ENCODE measurements around the gene GATAD1.

Gene GATAD1

DNA sequence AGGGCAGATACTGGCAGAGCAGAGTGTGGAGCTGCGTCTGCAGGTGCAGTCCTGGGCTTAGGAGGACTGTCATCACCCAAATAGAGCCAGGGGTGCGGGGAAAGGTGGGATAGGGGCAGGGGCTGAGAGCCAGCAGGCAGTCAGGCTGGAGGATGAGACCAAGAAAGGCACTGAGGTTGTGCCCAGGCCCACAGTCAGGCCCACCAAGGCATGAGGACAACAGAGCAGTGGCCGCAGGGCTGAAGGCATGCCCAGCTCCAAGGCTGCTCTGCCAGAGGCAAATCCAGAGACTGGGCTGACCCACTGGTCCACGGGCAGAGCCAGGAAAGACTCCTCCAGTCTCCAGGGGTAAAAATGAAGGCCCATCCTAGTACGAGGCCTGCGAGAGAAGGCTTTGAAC lies 24.4 kb upstream of the GATAD1 start:
- H3K4me3 ChIP-seq (ENCODE audit: low read depth, low read length): no peak overlapping the region
- DNase-seq (ENCODE audit: low read depth): no peak
- TF ChIP-seq, protein P1, sequence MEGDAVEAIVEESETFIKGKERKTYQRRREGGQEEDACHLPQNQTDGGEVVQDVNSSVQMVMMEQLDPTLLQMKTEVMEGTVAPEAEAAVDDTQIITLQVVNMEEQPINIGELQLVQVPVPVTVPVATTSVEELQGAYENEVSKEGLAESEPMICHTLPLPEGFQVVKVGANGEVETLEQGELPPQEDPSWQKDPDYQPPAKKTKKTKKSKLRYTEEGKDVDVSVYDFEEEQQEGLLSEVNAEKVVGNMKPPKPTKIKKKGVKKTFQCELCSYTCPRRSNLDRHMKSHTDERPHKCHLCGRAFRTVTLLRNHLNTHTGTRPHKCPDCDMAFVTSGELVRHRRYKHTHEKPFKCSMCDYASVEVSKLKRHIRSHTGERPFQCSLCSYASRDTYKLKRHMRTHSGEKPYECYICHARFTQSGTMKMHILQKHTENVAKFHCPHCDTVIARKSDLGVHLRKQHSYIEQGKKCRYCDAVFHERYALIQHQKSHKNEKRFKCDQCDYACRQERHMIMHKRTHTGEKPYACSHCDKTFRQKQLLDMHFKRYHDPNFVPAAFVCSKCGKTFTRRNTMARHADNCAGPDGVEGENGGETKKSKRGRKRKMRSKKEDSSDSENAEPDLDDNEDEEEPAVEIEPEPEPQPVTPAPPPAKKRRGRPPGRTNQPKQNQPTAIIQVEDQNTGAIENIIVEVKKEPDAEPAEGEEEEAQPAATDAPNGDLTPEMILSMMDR (conservative IDR thresholded peaks at IDR 0.05; ENCODE audit: low read depth, low read length): no peak

DNA sequence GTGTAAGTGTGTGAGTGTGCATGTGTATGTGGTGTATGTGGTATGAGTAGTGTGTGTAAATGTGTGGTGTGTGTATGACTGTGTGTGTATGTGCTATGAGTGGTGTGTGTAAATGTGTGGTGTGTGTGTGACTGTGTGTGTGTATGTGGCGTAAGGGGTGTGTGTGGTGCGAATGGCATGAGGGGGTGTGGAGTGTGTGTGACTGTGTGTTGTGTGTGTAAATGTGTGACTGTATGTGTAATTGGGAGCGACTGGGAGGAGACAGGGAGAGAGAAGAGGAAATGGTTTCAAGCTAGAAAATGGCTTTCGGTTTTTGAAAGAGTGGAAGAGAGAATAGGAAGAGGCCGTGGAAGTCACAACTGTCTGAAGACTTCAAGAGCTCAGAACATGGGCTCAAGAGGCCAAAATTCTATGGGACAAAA lies 23.6 kb upstream of the GATAD1 start:
- H3K4me3 ChIP-seq (ENCODE audit: low read depth, low read length): no peak overlapping the region
- TF ChIP-seq, protein P1 (conservative IDR thresholded peaks at IDR 0.05; ENCODE audit: low read depth, low read length): no peak
- no peak for DNase-seq (ENCODE audit: low read depth)

DNA sequence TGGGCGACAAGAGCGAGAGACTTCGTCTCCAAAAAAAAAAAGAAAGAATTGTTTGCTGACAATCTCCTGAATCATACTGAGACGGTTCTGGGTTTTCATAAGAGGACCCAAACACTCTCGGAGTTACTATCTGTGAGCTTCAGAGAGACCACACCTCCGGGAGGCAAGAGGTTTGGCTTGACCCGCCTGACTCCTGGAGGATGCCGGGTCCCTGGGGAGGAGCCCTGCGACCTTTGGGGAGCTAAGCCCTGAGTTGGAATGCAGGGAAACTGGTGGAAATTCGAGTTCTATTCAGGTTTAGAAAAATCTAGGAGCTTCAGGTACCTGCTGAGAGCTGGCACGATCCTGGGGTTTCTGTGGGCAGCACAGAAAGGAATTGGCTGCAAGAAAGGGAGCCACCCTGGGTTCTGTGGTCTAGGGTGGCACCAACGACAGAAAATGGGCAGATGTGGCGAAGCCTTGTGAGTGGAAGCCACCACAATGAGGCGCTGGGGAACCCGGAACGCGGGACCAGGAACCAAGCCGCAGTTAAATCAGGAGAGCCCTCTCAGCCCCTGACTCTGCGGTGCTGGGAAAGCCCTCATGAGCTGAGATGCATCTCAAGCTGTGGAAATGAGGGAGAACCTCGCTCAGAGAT lies 21.9 kb upstream of the GATAD1 start:
- H3K4me3 ChIP-seq (ENCODE audit: low read depth, low read length): no peak overlapping the region
- TF ChIP-seq, protein P1 (conservative IDR thresholded peaks at IDR 0.05; ENCODE audit: low read depth, low read length): no peak
- no peak for DNase-seq (ENCODE audit: low read depth)

DNA sequence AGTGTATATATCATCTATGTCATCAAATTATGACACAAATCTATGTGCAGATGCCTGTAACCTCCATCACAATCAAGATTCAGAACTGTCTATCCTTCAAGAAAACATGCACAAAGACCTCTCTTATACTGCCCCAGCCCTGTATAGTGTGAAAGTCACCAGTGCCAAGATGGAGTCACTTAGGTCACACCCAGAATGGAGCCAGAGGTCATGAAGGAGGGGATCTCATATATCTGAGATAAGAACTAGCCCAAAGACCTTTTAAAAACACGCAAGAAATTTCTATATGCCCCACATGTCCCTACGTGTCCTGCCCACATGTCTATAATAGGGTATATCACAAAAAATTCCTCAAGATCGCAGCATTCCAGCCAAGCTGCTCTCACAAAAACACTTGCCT lies 20.1 kb upstream of the GATAD1 start:
- DNase-seq (ENCODE audit: low read depth): no peak
- TF ChIP-seq, protein P1 (conservative IDR thresholded peaks at IDR 0.05; ENCODE audit: low read depth, low read length): no peak
- H3K4me3 ChIP-seq (ENCODE audit: low read depth, low read length): no peak overlapping the region

DNA sequence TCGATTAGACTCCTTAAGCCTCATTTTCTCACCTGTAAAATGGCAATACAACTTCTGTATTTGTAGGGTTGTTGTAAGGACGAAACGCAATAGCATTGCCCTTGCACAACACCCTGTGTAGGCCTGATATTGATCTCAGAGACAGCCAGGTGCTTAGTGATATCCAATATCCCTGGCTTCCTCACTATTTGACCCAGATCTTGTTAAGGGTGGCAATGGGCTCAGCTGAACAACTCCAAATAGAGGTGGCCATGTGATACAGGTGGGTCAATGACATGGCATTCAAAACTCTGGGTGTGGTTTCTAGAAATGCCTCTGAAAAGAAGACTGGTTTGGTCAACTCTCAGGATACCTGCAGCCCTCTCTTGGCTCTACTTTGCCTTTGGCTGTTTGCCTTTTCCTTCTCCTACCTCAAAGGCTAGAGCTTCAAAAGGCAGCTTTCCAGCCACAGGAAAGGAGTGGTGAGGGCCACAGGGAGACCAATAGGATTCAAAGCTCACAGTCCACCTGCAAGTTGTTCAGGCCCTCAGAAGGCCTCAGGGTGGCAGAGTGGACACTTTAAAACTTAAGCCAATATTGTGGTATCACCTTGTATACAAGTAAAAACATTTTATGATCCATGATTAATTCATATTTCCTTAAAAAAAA lies 14.9 kb upstream of the GATAD1 start:
- no peak for DNase-seq (ENCODE audit: low read depth)
- TF ChIP-seq, protein P1 (conservative IDR thresholded peaks at IDR 0.05; ENCODE audit: low read depth, low read length): no peak
- H3K4me3 ChIP-seq (ENCODE audit: low read depth, low read length): no peak overlapping the region

DNA sequence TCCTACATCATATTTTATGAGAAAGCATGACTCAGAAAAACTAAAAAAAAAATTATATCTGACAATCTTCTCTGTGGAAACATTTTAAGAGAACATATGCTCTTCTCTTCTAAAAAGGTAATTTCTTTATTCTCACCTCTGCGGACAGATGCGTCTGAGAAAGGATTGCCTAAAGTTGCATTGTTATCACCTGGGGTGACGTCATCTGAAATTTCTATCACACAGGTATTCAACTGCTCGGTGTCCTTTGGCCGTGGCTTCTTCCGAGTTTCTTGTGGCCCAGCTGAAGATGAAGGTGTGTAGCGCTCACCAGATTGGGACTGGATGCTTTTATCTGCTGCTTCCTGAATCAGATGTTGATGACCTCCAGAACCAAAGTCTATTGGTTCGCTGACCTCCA lies 14.3 kb upstream of the GATAD1 start:
- TF ChIP-seq, protein P1 (conservative IDR thresholded peaks at IDR 0.05; ENCODE audit: low read depth, low read length): no peak
- H3K4me3 ChIP-seq (ENCODE audit: low read depth, low read length): no peak overlapping the region
- DNase-seq (ENCODE audit: low read depth): no peak

DNA sequence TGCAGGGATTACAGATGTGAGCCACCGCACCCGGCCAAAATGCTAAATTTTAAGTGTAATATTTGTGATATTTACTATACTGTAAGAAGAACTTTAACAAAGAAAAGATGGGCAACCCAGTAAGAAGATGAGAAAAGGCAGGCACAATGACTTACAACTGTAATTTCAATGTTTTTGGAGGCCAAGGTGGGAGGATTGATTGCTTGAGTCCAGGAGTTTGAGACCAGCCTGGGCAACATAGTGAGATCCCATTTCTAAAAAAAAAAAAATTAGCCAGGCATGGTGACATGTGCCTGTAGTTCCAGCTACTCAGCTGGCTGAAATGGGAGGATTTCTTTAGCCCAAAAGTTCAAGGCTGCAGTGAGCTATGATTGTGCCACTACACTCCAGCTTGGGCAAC lies 11.7 kb upstream of the GATAD1 start:
- no peak for DNase-seq (ENCODE audit: low read depth)
- TF ChIP-seq, protein P1 (conservative IDR thresholded peaks at IDR 0.05; ENCODE audit: low read depth, low read length): no peak
- H3K4me3 ChIP-seq (ENCODE audit: low read depth, low read length): no peak overlapping the region
